ENCODE measurements around the gene ACBD4.

GRCh38 chr17:45175759-45176115, 40.2 kb downstream of the ACBD4 start:
- TF ChIP-seq CTCF (CRISPR knock-in tag; IDR thresholded peaks at IDR 0.05) (no peak), ZNF660 (CRISPR knock-in tag; IDR thresholded peaks at IDR 0.05; ENCODE audit: borderline replicate concordance, low read depth) (no peak)
